HG03342 (cell line): Measurements from ENCODE around the gene EHF.
"Not testable (repeated sequence)": the region's sequence is repeated elsewhere in the genome, so short reads cannot be mapped to it uniquely, and the experiment has no call there.

ENCODE experiments used
- ATAC-seq: cut with Tn5 transposase; IDR thresholded peaks from one replicate; pipeline ENCODE4 v1.9.1; 2021; ENCODE audit warnings: mild to moderate bottlenecking, moderate library complexity; ENCODE audit not compliant: unreplicated experiment

EHF gene

GRCh38 chr11:34665077-34665835 lies 44.4 kb downstream of the EHF start:
- ATAC-seq = no peak

GRCh38 chr11:34667810-34668582 lies 47.1 kb downstream of the EHF start:
- no peak for ATAC-seq

GRCh38 chr11:34668583-34669053 lies 47.7 kb downstream of the EHF start:
- no peak for ATAC-seq

GRCh38 chr11:34669458-34669857 lies 48.6 kb downstream of the EHF start:
- ATAC-seq = no peak

- ATAC-seq = no peak
Observed at GRCh38 chr11:34671117-34671516, 50.2 kb downstream of the EHF start.

- no peak for ATAC-seq
Observed at GRCh38 chr11:34671946-34672345, 51.1 kb downstream of the EHF start.

GRCh38 chr11:34674038-34674437 lies 53.1 kb downstream of the EHF start:
- ATAC-seq = no peak

GRCh38 chr11:34676227-34676626 lies 55.3 kb downstream of the EHF start:
- no peak for ATAC-seq

GRCh38 chr11:34679681-34680080 lies 58.8 kb downstream of the EHF start:
- no peak for ATAC-seq

GRCh38 chr11:34680206-34680605 lies 59.3 kb downstream of the EHF start:
- ATAC-seq = no peak

GRCh38 chr11:34680918-34681586 lies 60.2 kb downstream of the EHF start:
- no peak for ATAC-seq

- no peak for ATAC-seq
Observed at GRCh38 chr11:34682825-34683224, 61.9 kb downstream of the EHF start.

GRCh38 chr11:34683396-34683795 lies 62.5 kb downstream of the EHF start:
- no peak for ATAC-seq

GRCh38 chr11:34685864-34686263 lies 65.0 kb downstream of the EHF start:
- ATAC-seq = no peak

- ATAC-seq = not testable (repeated sequence)
Observed at GRCh38 chr11:34692299-34692698, 71.4 kb downstream of the EHF start.

GRCh38 chr11:34696862-34697261 lies 76.0 kb downstream of the EHF start:
- no peak for ATAC-seq

GRCh38 chr11:34706709-34707461 lies 86.0 kb downstream of the EHF start:
- ATAC-seq = no peak

- no peak for ATAC-seq
Observed at GRCh38 chr11:34707462-34707840, 86.6 kb downstream of the EHF start.
